Immature natural killer cell (primary cell): Measurements from ENCODE around the gene CBX1. TPM values are rescaled to one million over a fixed set of nuclear protein-coding genes. Genes with fewer than 3 reads are reported as not detected.
"Not testable (repeated sequence)": the region's sequence is repeated elsewhere in the genome, so short reads cannot be mapped to it uniquely, and the experiment has no call there.

Experiments used
- DNase-seq, 3 donors: peaks; one replicate each; pipeline ENCODE4 v3.0.0; 2022; ENCODE audit warnings: mixed read lengths in 1 of 3
- H3K27ac Mint-ChIP-seq, 6 donors: one replicate each; pipeline ENCODE4 v1.8.0; 2020; ENCODE audit warnings: mixed read lengths in 6 of 6, mild to moderate bottlenecking in 5 of 6, inconsistent platforms in 4 of 6, moderate library complexity in 3 of 6
- H3K27me3 Mint-ChIP-seq, 3 donors: one replicate each; pipeline ENCODE4 v1.8.0; 2020 to 2021; ENCODE audit warnings: low read depth in 3 of 3, mild to moderate bottlenecking in 3 of 3, mixed read lengths in 3 of 3, moderate library complexity in 3 of 3, inconsistent platforms in 1 of 3
- H3K36me3 Mint-ChIP-seq, 3 donors: one replicate each; pipeline ENCODE4 v1.8.0; 2020; ENCODE audit warnings: mixed read lengths in 3 of 3, inconsistent platforms in 2 of 3, mild to moderate bottlenecking in 2 of 3
- H3K4me1 Mint-ChIP-seq, 2 donors: one replicate each; pipeline ENCODE4 v1.8.0; 2020; ENCODE audit warnings: inconsistent platforms in 2 of 2, mild to moderate bottlenecking in 2 of 2, mixed read lengths in 2 of 2, moderate library complexity in 1 of 2
- H3K4me3 Mint-ChIP-seq, 5 donors: one replicate each; pipeline ENCODE4 v1.8.0; 2020; ENCODE audit warnings: mild to moderate bottlenecking in 5 of 5, mixed read lengths in 5 of 5, inconsistent platforms in 3 of 5, moderate library complexity in 3 of 5
- H3K9me3 Mint-ChIP-seq, 6 donors: one replicate each; pipeline ENCODE4 v1.8.0; 2020; ENCODE audit warnings: mild to moderate bottlenecking in 6 of 6, mixed read lengths in 6 of 6, inconsistent platforms in 4 of 6, moderate library complexity in 3 of 6
- polyA plus RNA-seq, 3 donors: library from polyadenylated mRNA; unstranded; fragments of 300-500 nt; fragmentation: Illumina TruSeq; gene quantifications; one replicate each; pipeline ENCODE4 v1.2.3, GENCODE V29; 2021

The CBX1 gene
- polyA plus RNA-seq, 3 donors from 2014 or later: 19.3 to 30.0 (median 27.0) TPM

- peak; percentile 98 to 99 (median 98) for DNase-seq
- Mint-ChIP-seq H3K4me1 (peaks cover 51 to 59% of the 10 kb centered on the region in 2 donors), H3K27ac (peak within 1 kb of the TSS; percentile 94 to 100 (median 99)), H3K36me3 (peaks cover 0 to 5% (median 4%) of the 10 kb centered on the region in 3 donors), H3K27me3 (peaks cover 13 to 15% (median 14%) of the 10 kb centered on the region in 3 donors), H3K4me3 (peak within 1 kb of the TSS; percentile 91 to 100 (median 96)), H3K9me3 (no peaks in the 10 kb centered on the region)
These were observed 53.4 kb downstream of the CBX1 start, which contains the start of gene NFE2L1 for GRCh38 chr17:48047741-48048383. NFE2L1 (plus strand) TSS chr17:48048359; CDS start chr17:48051119, 2,760 bp downstream.

- Mint-ChIP-seq H3K4me3 (peak overlapping the region; percentile 91 to 100 (median 96)), H3K4me1 (peaks cover 45 to 53% of the 10 kb centered on the region in 2 donors), H3K36me3 (peaks cover 0 to 5% (median 4%) of the 10 kb centered on the region in 3 donors)
These were observed 54.1 kb downstream of the CBX1 start for GRCh38 chr17:48047113-48047740.

GRCh38 chr17:48046296-48046695 lies 55.0 kb downstream of the CBX1 start:
- Mint-ChIP-seq H3K36me3 (peaks cover 0 to 5% (median 4%) of the 10 kb centered on the region in 3 donors), H3K27me3 (peaks cover 14 to 17% (median 15%) of the 10 kb centered on the region in 3 donors), H3K27ac (peak overlapping the region in 3 of 6 donors; percentile 42 to 100 (median 94)), H3K4me3 (peak overlapping the region in 4 of 5 donors; percentile 11 to 96 (median 92)), H3K4me1 (peaks cover 38 to 46% of the 10 kb centered on the region in 2 donors), H3K9me3 (no peaks in the 10 kb centered on the region)
- DNase-seq: no peak

More at GRCh38 chr17:48047113-48047740, 54.1 kb downstream of the CBX1 start:
- peaks cover 14 to 15% (median 15%) of the 10 kb centered on the region in 3 donors for H3K27me3 Mint-ChIP-seq
- no peak for DNase-seq
- H3K9me3 Mint-ChIP-seq: no peaks in the 10 kb centered on the region
- peak overlapping the region; percentile 94 to 100 (median 99) for H3K27ac Mint-ChIP-seq

GRCh38 chr17:48045316-48046001 lies 55.8 kb downstream of the CBX1 start:
- Mint-ChIP-seq H3K27ac (peak overlapping the region in 1 of 6 donors; percentile 77), H3K4me3 (peak overlapping the region in 1 of 5 donors; percentile 36), H3K9me3 (no peaks in the 10 kb centered on the region)

GRCh38 chr17:48044851-48045250 lies 56.4 kb downstream of the CBX1 start:
- Mint-ChIP-seq H3K36me3 (no peaks in the 10 kb centered on the region), H3K4me3 (no peak overlapping the region), H3K9me3 (no peaks in the 10 kb centered on the region), H3K4me1 (peaks cover 28 to 34% of the 10 kb centered on the region in 2 donors), H3K27ac (no peak overlapping the region), H3K27me3 (peaks cover 13 to 15% (median 14%) of the 10 kb centered on the region in 3 donors)
- DNase-seq: no peak

More at GRCh38 chr17:48045316-48046001, 55.8 kb downstream of the CBX1 start:
- Mint-ChIP-seq H3K27me3 (peaks cover 14 to 15% (median 14%) of the 10 kb centered on the region in 3 donors), H3K36me3 (peaks cover 0 to 2% (median under 1%) of the 10 kb centered on the region in 3 donors), H3K4me1 (peaks cover 32 to 40% of the 10 kb centered on the region in 2 donors)
- DNase-seq: no peak

GRCh38 chr17:48043176-48043575 lies 58.1 kb downstream of the CBX1 start:
- peaks cover 9 to 14% (median 13%) of the 10 kb centered on the region in 3 donors for H3K27me3 Mint-ChIP-seq
- no peaks in the 10 kb centered on the region for H3K36me3 Mint-ChIP-seq
- no peak for DNase-seq
- H3K4me1 Mint-ChIP-seq: peaks cover 17 to 27% of the 10 kb centered on the region in 2 donors
- no peaks in the 10 kb centered on the region for H3K9me3 Mint-ChIP-seq
- no peak overlapping the region for H3K4me3 Mint-ChIP-seq
- H3K27ac Mint-ChIP-seq: no peak overlapping the region

GRCh38 chr17:48038687-48039086 lies 62.6 kb downstream of the CBX1 start:
- peaks cover 0 to 7% (median 3%) of the 10 kb centered on the region in 3 donors for H3K27me3 Mint-ChIP-seq
- no peaks in the 10 kb centered on the region for H3K9me3 Mint-ChIP-seq
- H3K36me3 Mint-ChIP-seq: no peaks in the 10 kb centered on the region
- H3K4me1 Mint-ChIP-seq: peaks cover 10 to 19% of the 10 kb centered on the region in 2 donors
- H3K4me3 Mint-ChIP-seq: peak overlapping the region; percentile 84 to 91 (median 88)
- no peak for DNase-seq
- no peak overlapping the region for H3K27ac Mint-ChIP-seq

GRCh38 chr17:48037838-48038323 lies 63.4 kb downstream of the CBX1 start:
- H3K36me3 Mint-ChIP-seq: no peaks in the 10 kb centered on the region
- H3K9me3 Mint-ChIP-seq: no peaks in the 10 kb centered on the region
- peaks cover 10 to 19% of the 10 kb centered on the region in 2 donors for H3K4me1 Mint-ChIP-seq
- peak overlapping the region in 3 of 6 donors; percentile 63 to 77 (median 76) for H3K27ac Mint-ChIP-seq
- DNase-seq: no peak
- H3K4me3 Mint-ChIP-seq: peak overlapping the region; percentile 84 to 91 (median 88)
- peaks cover 0 to 7% (median 3%) of the 10 kb centered on the region in 3 donors for H3K27me3 Mint-ChIP-seq

- H3K4me1 Mint-ChIP-seq: peaks cover 10 to 19% of the 10 kb centered on the region in 2 donors
- H3K27ac Mint-ChIP-seq: peak within 1 kb of the TSS in 5 of 6 donors; percentile 23 to 77 (median 64)
- peak; percentile 62 to 71 (median 64) for DNase-seq
- H3K36me3 Mint-ChIP-seq: peaks cover 0 to 4% (median 3%) of the 10 kb centered on the region in 3 donors
- H3K9me3 Mint-ChIP-seq: no peaks in the 10 kb centered on the region
- H3K4me3 Mint-ChIP-seq: peak within 1 kb of the TSS; percentile 86 to 91 (median 88)
- peaks cover 2 to 7% (median 4%) of the 10 kb centered on the region in 3 donors for H3K27me3 Mint-ChIP-seq
These were observed 64.0 kb downstream of the CBX1 start, which contains the start of gene COPZ2 for GRCh38 chr17:48037036-48037837. COPZ2 (minus strand) TSS chr17:48037797; CDS start chr17:48037777, 20 bp downstream.

- H3K36me3 Mint-ChIP-seq: peaks cover 0 to 4% (median 3%) of the 10 kb centered on the region in 3 donors
- DNase-seq: no peak
- peaks cover 2 to 6% (median 4%) of the 10 kb centered on the region in 3 donors for H3K27me3 Mint-ChIP-seq
- H3K4me3 Mint-ChIP-seq: peak overlapping the region; percentile 84 to 90 (median 86)
- H3K4me1 Mint-ChIP-seq: peaks cover 10 to 19% of the 10 kb centered on the region in 2 donors
- no peak overlapping the region for H3K27ac Mint-ChIP-seq
- no peaks in the 10 kb centered on the region for H3K9me3 Mint-ChIP-seq
These were observed 64.6 kb downstream of the CBX1 start for GRCh38 chr17:48036693-48037035.

GRCh38 chr17:48034734-48035133 lies 66.5 kb downstream of the CBX1 start:
- H3K27me3 Mint-ChIP-seq, H3K36me3 Mint-ChIP-seq, DNase-seq, H3K27ac Mint-ChIP-seq, H3K9me3 Mint-ChIP-seq, H3K4me3 Mint-ChIP-seq: not testable (repeated sequence)
- H3K4me1 Mint-ChIP-seq: peaks cover 10 to 19% of the 10 kb centered on the region in 2 donors

GRCh38 chr17:48031966-48032365 lies 69.3 kb downstream of the CBX1 start:
- Mint-ChIP-seq H3K4me3 (no peak overlapping the region), H3K4me1 (peaks cover 3 to 8% of the 10 kb centered on the region in 2 donors), H3K27ac (no peak overlapping the region), H3K9me3 (no peaks in the 10 kb centered on the region), H3K36me3 (peaks cover 0 to 4% (median 3%) of the 10 kb centered on the region in 3 donors), H3K27me3 (peaks cover 0 to 7% (median 4%) of the 10 kb centered on the region in 3 donors)
- no peak for DNase-seq
